ENCODE results near the gene RAB17.

Gene RAB17

DNA sequence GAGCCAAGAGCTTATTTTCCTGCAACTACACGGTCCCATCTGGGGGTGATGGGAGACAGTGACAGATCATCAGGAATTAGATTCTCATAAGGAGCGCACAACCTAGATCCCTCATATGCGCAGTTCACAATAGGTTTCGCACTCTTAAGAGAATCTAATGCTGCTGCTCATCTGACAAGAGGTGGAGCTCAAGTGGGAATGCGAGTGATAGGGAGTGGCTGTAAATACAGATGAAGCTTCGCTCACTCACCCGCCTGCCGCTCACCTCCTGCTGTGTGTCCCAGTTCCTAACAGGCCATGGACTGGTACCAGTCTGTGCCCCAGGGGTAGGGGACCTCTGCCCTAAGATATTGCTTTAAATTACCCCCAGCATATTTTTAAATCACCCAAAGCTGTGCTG is 47.6 kb upstream of the RAB17 start:
- Histone ChIP-seq H2AFZ (ENCODE audit: low read depth, low read length) (no peak overlapping the region), H4K20me1 (ENCODE audit: insufficient read depth, low read length) (no peaks in the 10 kb centered on the region), H3K4me1 (ENCODE audit: insufficient read depth, low read length) (no peaks in the 10 kb centered on the region), H3K27ac (ENCODE audit: low read length) (no peak overlapping the region), H3K9me3 (ENCODE audit: insufficient read depth, low read length, severe bottlenecking) (no peaks in the 10 kb centered on the region), H3K79me2 (ENCODE audit: insufficient read depth, low read length) (no peaks in the 10 kb centered on the region), H3K36me3 (ENCODE audit: insufficient read depth, low read length) (no peaks in the 10 kb centered on the region), H3K9ac (ENCODE audit: low read depth, low read length) (no peak overlapping the region), H3K27me3 (ENCODE audit: insufficient read depth, low read length, poor library complexity) (peaks cover 6% of the 10 kb centered on the region), H3K4me2 (ENCODE audit: insufficient read depth, low read length) (no peak overlapping the region), H3K4me3 (ENCODE audit: low read depth in 1 of 2, low read length in 2 of 2) (no peak overlapping the region)
- TF ChIP-seq EZH2 (IDR thresholded peaks at IDR 0.05; ENCODE audit: borderline replicate concordance, low read depth, low read length, severe bottlenecking): no peak
- TF ChIP-seq, protein P1, sequence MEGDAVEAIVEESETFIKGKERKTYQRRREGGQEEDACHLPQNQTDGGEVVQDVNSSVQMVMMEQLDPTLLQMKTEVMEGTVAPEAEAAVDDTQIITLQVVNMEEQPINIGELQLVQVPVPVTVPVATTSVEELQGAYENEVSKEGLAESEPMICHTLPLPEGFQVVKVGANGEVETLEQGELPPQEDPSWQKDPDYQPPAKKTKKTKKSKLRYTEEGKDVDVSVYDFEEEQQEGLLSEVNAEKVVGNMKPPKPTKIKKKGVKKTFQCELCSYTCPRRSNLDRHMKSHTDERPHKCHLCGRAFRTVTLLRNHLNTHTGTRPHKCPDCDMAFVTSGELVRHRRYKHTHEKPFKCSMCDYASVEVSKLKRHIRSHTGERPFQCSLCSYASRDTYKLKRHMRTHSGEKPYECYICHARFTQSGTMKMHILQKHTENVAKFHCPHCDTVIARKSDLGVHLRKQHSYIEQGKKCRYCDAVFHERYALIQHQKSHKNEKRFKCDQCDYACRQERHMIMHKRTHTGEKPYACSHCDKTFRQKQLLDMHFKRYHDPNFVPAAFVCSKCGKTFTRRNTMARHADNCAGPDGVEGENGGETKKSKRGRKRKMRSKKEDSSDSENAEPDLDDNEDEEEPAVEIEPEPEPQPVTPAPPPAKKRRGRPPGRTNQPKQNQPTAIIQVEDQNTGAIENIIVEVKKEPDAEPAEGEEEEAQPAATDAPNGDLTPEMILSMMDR (IDR thresholded peaks at IDR 0.05; ENCODE audit: borderline replicate concordance, extremely low read depth, low read length, poor library complexity, severe bottlenecking): no peak
- no peak for DNase-seq
- ATAC-seq (ENCODE audit: insufficient read depth, low read depth): no peak

DNA sequence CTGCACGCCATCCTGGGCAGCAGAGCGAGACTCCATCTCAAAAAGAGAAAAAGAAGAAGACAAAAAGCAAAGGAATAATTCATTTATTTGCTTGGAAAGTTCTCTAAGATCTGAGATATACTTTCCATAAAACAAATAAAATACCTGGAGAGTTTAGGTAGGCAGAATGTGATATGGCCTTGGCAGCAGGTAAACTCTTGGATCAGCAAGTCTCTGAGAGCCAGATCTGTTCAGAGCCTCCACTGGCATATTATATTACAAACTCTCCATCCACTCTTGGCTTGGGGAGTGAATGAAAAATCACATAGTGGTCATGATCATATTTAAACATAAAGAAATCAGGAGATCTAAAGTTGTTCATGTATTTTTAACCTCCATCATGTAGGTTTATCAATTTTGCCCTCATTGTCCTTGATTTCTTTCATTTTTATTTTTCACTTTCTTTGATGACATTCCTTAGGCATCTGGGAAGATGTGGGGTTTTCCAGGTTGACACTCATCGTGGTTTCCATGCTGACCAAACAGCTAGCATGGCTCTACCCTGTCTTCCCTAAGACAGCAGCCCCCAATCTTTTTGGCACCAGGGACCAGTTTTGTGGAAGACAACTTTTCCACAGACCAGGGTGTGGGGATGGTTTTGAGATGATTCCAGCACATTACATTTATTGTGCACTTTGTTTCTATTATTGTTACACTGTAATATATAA is 47.0 kb upstream of the RAB17 start:
- Histone ChIP-seq H3K4me2 (ENCODE audit: insufficient read depth, low read length) (no peak overlapping the region), H3K4me3 (ENCODE audit: low read depth in 1 of 2, low read length in 2 of 2) (no peak overlapping the region), H3K9ac (ENCODE audit: low read depth, low read length) (no peak overlapping the region), H3K4me1 (ENCODE audit: insufficient read depth, low read length) (no peaks in the 10 kb centered on the region), H3K79me2 (ENCODE audit: insufficient read depth, low read length) (no peaks in the 10 kb centered on the region), H3K27me3 (ENCODE audit: insufficient read depth, low read length, poor library complexity) (peaks cover 6% of the 10 kb centered on the region), H4K20me1 (ENCODE audit: insufficient read depth, low read length) (no peaks in the 10 kb centered on the region), H3K9me3 (ENCODE audit: insufficient read depth, low read length, severe bottlenecking) (no peaks in the 10 kb centered on the region), H3K27ac (ENCODE audit: low read length) (no peak overlapping the region), H2AFZ (ENCODE audit: low read depth, low read length) (no peak overlapping the region), H3K36me3 (ENCODE audit: insufficient read depth, low read length) (no peaks in the 10 kb centered on the region)
- ATAC-seq (ENCODE audit: insufficient read depth, low read depth): no peak
- no peak for DNase-seq
- TF ChIP-seq, protein P1 (IDR thresholded peaks at IDR 0.05; ENCODE audit: borderline replicate concordance, extremely low read depth, low read length, poor library complexity, severe bottlenecking): no peak
- no peak for TF ChIP-seq EZH2 (IDR thresholded peaks at IDR 0.05; ENCODE audit: borderline replicate concordance, low read depth, low read length, severe bottlenecking)

DNA sequence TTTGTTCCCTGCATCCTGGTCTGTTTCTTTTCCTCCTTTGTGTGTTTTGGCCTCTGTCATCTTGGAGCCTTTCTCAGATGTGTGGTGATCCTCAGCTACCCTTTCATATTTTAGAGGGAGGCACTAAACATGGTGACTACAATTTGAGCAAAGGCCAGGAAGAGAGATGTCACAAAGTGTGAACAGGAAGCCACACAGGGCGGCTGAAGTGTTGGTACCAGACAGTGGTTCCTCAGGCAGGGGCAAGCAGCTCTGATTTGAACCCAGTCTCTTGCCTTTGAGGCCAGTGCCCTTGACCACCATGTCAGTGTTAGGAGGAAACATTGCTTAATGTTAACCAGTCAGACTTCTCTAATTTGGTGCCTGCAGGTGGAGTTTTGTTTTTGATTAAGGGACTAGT is 46.0 kb upstream of the RAB17 start:
- DNase-seq (no peak), ATAC-seq (ENCODE audit: insufficient read depth, low read depth) (no peak)
- Histone ChIP-seq H4K20me1 (ENCODE audit: insufficient read depth, low read length) (no peaks in the 10 kb centered on the region), H3K9ac (ENCODE audit: low read depth, low read length) (no peak overlapping the region), H3K4me1 (ENCODE audit: insufficient read depth, low read length) (no peaks in the 10 kb centered on the region), H3K79me2 (ENCODE audit: insufficient read depth, low read length) (no peaks in the 10 kb centered on the region), H3K4me3 (ENCODE audit: low read depth in 1 of 2, low read length in 2 of 2) (no peak overlapping the region), H3K36me3 (ENCODE audit: insufficient read depth, low read length) (no peaks in the 10 kb centered on the region), H3K27me3 (ENCODE audit: insufficient read depth, low read length, poor library complexity) (peaks cover 6% of the 10 kb centered on the region), H3K27ac (ENCODE audit: low read length) (no peak overlapping the region), H2AFZ (ENCODE audit: low read depth, low read length) (no peak overlapping the region), H3K9me3 (ENCODE audit: insufficient read depth, low read length, severe bottlenecking) (no peaks in the 10 kb centered on the region), H3K4me2 (ENCODE audit: insufficient read depth, low read length) (no peak overlapping the region)
- no peak for TF ChIP-seq EZH2 (IDR thresholded peaks at IDR 0.05; ENCODE audit: borderline replicate concordance, low read depth, low read length, severe bottlenecking)
- TF ChIP-seq, protein P1 (IDR thresholded peaks at IDR 0.05; ENCODE audit: borderline replicate concordance, extremely low read depth, low read length, poor library complexity, severe bottlenecking): no peak

Measured in DND-41 (cell line).